22Rv1 (cell line): Measurements from ENCODE around the gene PEAK1.

Experiments
- H3K27ac ChIP-seq: fragments of 450-650 bp; 2 replicates; pipeline ENCODE4 v1.5.1; 2017
- ZFX ChIP-seq: fragments of 450-650 bp; IDR thresholded peaks from 2 replicates; pipeline ENCODE4 v1.6.1; 2017; ENCODE audit warnings: antibody characterized with exemption, borderline replicate concordance
- TF ChIP-seq, protein P1 (sequence below): fragments of 450-650 bp; IDR thresholded peaks from 2 replicates; pipeline ENCODE4 v1.5.1; 2017; ENCODE audit warnings: mild to moderate bottlenecking

PEAK1 gene

DNA sequence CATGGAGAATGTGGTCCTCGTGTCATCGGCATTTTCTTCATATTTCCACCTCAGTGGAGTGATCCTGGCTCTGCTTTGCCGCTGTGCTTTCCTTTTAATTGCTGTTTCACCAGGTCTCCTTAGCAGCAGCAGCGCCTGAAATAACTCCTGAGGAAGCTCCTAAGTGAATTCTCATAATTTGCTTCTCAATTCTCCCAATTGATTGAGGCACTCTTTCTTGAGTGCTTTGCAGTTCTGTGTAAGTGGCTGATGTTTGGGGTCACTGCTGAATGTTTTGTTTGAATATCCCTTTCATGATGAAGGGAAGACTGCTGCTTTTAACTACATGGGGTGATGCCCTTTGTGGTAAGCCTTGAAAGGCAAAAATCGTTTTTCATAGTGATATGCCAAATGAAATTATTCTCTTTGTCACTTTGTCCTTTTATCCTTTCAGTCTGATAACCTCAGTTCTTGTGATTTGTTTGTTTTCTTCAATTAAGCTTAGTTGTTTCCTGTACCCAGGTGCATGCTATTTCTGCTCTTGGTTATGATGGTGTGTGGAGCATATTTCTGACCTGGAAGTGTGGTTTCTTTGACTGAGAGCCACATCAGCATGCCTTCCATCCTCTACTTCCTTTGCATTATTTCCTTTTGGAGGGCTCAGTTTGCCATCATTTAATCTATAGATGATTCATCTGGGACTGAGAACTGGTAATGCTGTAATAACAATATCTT is 37.4 kb upstream of the PEAK1 start:
- TF ChIP-seq ZFX, result no peak
- TF ChIP-seq, protein P1, sequence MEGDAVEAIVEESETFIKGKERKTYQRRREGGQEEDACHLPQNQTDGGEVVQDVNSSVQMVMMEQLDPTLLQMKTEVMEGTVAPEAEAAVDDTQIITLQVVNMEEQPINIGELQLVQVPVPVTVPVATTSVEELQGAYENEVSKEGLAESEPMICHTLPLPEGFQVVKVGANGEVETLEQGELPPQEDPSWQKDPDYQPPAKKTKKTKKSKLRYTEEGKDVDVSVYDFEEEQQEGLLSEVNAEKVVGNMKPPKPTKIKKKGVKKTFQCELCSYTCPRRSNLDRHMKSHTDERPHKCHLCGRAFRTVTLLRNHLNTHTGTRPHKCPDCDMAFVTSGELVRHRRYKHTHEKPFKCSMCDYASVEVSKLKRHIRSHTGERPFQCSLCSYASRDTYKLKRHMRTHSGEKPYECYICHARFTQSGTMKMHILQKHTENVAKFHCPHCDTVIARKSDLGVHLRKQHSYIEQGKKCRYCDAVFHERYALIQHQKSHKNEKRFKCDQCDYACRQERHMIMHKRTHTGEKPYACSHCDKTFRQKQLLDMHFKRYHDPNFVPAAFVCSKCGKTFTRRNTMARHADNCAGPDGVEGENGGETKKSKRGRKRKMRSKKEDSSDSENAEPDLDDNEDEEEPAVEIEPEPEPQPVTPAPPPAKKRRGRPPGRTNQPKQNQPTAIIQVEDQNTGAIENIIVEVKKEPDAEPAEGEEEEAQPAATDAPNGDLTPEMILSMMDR, result no peak
- no peak overlapping the region for H3K27ac ChIP-seq

DNA sequence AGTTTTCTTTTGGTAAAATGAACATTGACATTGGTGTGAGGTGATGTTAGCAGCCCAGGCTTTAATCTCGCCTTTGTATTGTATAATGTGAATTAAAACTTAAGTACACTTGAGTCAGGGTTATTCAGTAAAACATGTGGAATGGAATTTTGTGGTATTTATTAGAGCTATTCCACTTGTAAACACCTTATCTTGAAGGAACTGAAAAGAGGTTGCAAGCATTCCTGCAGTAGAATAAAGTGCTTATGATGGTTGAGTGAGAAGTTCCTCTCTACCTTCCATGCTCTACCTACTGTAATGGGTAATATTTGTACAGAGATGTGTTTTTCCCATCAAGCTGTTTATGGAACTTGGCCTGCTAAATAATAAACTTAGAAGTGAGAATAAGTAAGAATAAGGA is 36.8 kb upstream of the PEAK1 start:
- TF ChIP-seq, protein P1, result no peak
- no peak for TF ChIP-seq ZFX
- H3K27ac ChIP-seq, result no peak overlapping the region

DNA sequence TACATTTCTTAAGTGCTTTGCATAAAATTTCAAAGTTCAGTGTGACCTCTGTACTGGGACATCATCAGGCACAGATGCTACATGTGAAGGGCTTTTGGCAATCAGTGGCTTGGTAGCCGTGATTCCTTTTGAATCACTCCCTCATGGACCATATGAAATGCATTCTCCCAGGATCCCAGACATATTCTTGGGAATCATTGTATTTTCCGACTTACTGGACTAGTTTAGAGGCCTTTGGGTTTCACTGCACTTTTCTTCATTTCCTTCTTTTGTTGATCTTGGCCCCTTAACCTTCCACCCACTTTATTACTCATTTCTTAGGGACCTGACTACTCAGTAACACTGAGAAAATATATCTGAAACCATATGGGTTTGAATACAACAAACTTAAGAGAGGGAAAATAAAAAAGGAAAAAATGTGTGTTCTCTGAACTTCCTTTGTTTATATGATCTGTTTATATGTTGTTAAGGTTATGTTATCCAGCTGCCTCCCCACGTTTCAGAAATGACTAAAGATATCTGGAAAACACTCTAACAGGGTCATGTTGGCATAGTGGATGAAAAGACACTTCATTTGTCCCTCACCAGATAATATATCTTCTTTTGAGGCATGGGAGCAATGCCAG is 35.9 kb upstream of the PEAK1 start:
- TF ChIP-seq, protein P1, result no peak
- TF ChIP-seq ZFX, result no peak
- no peak overlapping the region for H3K27ac ChIP-seq

DNA sequence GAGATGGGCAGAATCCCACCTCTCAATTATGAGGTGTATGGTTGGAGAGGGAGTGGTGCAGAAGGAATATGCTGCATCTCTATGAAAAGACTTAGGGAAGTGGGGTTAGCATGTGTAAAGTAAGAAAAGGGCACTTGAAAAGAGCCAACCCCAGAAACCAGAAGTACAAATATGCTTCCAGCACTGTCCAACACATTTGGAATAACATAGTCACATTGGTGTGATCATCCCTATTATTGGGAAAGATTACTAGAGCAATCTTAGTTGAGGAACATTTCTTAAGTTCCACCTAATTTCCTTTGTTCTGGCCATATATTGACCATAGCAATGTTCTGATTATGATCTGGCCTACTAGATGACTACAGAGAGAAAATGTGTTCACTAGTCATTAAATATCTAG is 35.0 kb upstream of the PEAK1 start:
- no peak overlapping the region for H3K27ac ChIP-seq
- TF ChIP-seq, protein P1, result no peak
- TF ChIP-seq ZFX, result no peak

DNA sequence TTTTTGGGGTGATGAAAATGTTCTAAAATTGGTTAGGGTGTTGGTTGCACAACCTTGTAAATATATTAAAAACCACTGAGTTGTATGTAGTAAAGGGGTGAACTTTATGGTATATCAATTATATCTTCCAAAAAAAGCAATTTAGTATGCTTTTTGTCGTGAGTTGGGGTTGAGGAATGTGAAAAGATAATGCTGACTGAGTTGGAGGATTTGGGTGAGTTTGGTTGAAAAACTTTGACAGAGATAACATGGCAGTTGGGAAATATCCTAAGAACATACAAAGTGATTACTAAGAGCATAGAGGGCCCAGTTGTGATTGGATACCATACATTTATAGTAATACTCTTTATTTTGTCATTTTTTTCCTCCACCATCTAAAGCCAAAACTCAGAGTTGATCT is 34.4 kb upstream of the PEAK1 start:
- no peak for TF ChIP-seq ZFX
- TF ChIP-seq, protein P1, result no peak
- no peak overlapping the region for H3K27ac ChIP-seq

DNA sequence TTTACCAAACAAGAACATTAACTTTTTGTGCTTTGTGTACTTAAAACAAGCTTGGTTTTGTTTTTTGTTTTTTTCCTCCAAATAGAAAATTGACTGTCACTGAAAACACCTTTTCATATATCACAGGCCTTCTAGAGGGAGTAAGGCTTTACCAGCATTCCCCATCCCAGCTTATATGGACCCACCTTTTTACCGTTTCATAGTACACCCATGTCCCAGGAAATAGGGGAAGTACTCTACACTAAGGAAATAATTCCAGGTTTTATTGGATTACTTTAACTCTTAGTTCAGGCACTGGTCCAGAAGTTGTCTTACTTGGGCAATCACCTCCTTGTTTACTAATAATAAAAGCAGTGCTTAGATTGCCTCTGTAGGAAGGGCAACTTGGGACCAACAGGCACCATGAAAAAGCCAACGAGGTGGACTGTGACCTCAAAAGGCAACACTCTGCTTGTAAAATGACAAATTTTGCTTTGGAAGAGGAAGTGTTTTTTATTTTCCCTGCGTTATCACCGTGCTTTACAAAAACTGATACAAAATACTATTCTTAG is 27.0 kb upstream of the PEAK1 start:
- no peak overlapping the region for H3K27ac ChIP-seq
- no peak for TF ChIP-seq ZFX
- TF ChIP-seq, protein P1, result no peak

DNA sequence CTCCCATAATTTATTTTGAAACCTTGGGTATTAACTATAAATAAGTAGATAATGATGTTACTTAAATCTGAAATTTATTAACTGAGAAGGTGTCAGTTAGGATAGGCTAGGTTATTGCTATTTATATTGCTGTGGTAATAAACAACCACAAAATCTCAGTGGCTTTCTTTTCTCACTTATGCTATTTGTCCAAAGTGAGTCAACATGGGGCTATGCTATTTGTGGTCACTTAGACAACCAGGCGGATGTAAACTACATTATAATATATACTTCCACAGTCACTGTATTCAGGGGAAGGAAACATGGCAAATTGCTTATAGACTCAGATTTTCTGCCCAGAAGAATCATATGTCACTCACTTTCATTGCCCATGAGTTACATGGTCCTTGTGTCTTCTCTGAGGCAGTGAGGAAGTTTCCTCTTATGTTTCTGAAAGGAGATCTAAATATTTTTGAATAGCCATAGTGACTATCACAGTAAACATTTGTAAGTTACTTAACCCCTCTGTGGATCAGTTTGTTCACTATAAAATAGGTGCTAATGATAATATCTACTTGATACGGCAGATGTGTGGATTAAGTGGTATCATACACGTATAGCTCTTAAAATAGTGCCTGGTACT is 20.6 kb upstream of the PEAK1 start:
- no peak for TF ChIP-seq ZFX
- TF ChIP-seq, protein P1, result no peak
- no peak overlapping the region for H3K27ac ChIP-seq
